ENCODE measurements around the gene RAG1. TPM values are rescaled to one million over a fixed set of nuclear protein-coding genes. Genes with fewer than 3 reads are reported as not detected.

Gene RAG1
- polyA plus RNA-seq, 1 donor (not counting 4 experiments of a cell fraction or from before 2014, with no cell fraction given), result 1.3 TPM

GRCh38 chr11:36557991-36558390 is 9.8 kb upstream of the RAG1 start:
- Histone ChIP-seq H3K9me1 (ENCODE audit: control insufficient read depth, extremely low read depth, insufficient read depth, low read length) (no peaks in the 10 kb centered on the region), H3K4me2 (ENCODE audit: control insufficient read depth, extremely low read depth, insufficient read depth, low read depth, low read length) (no peak overlapping the region), H3K27ac (ENCODE audit: control insufficient read depth, insufficient read depth, low read length) (no peak overlapping the region), H3K4me1 (ENCODE audit: control insufficient read depth, extremely low read depth, insufficient read depth, low read length) (peaks cover 3% of the 10 kb centered on the region), H2AFZ (ENCODE audit: control insufficient read depth, low read length) (no peak overlapping the region), H3K79me2 (ENCODE audit: control insufficient read depth, insufficient read depth, low read length) (no peaks in the 10 kb centered on the region), H3K4me3 (ENCODE audit: control insufficient read depth in 2 of 3, extremely low read depth in 1 of 3, insufficient read depth in 2 of 3, low read depth in 1 of 3, low read length in 3 of 3) (no peak overlapping the region), H3K27me3 (ENCODE audit: control insufficient read depth, extremely low read depth, insufficient read depth, low read length) (no peaks in the 10 kb centered on the region), H3K9me3 (ENCODE audit: control insufficient read depth, low read depth, low read length) (no peaks in the 10 kb centered on the region), H3K36me3 (ENCODE audit: control insufficient read depth in 2 of 2, extremely low read depth in 1 of 2, insufficient read depth in 2 of 2, low read length in 2 of 2) (no peaks in the 10 kb centered on the region), H3K9ac (ENCODE audit: control insufficient read depth, extremely low read depth, insufficient read depth, low read length) (no peak overlapping the region), H4K20me1 (ENCODE audit: control insufficient read depth, extremely low read depth, insufficient read depth, low read length) (no peaks in the 10 kb centered on the region)
- dilution Hi-C loops (cut with MboI; ENCODE audit: extremely low pct_ligation_motif_present, low sequenced_read_pairs), result no loop called here
- no peak for TF ChIP-seq EZH2 (IDR thresholded peaks at IDR 0.05; ENCODE audit: low read length)
- no peak for TF ChIP-seq CTCF (optimal IDR thresholded peaks at IDR 0.05 in 1 of 3, IDR thresholded peaks at IDR 0.05 in 1 of 3, conservative IDR thresholded peaks at IDR 0.05 in 1 of 3; ENCODE audit: extremely low read depth in 1 of 3, insufficient read depth in 2 of 3, low read length in 3 of 3)
- FAIRE-seq (no peak), DNase-seq (ENCODE audit: low read depth, low spot score) (no peak)

GRCh38 chr11:36558571-36559413 is 9.0 kb upstream of the RAG1 start:
- Histone ChIP-seq H3K4me2 (ENCODE audit: control insufficient read depth, extremely low read depth, insufficient read depth, low read depth, low read length) (no peak overlapping the region), H4K20me1 (ENCODE audit: control insufficient read depth, extremely low read depth, insufficient read depth, low read length) (no peaks in the 10 kb centered on the region), H3K4me1 (ENCODE audit: control insufficient read depth, extremely low read depth, insufficient read depth, low read length) (peaks cover 3% of the 10 kb centered on the region), H3K27ac (ENCODE audit: control insufficient read depth, insufficient read depth, low read length) (no peak overlapping the region), H3K9me1 (ENCODE audit: control insufficient read depth, extremely low read depth, insufficient read depth, low read length) (no peaks in the 10 kb centered on the region), H3K9ac (ENCODE audit: control insufficient read depth, extremely low read depth, insufficient read depth, low read length) (no peak overlapping the region), H3K9me3 (ENCODE audit: control insufficient read depth, low read depth, low read length) (no peaks in the 10 kb centered on the region), H3K79me2 (ENCODE audit: control insufficient read depth, insufficient read depth, low read length) (no peaks in the 10 kb centered on the region), H3K36me3 (ENCODE audit: control insufficient read depth in 2 of 2, extremely low read depth in 1 of 2, insufficient read depth in 2 of 2, low read length in 2 of 2) (no peaks in the 10 kb centered on the region), H2AFZ (ENCODE audit: control insufficient read depth, low read length) (no peak overlapping the region), H3K27me3 (ENCODE audit: control insufficient read depth, extremely low read depth, insufficient read depth, low read length) (no peaks in the 10 kb centered on the region), H3K4me3 (ENCODE audit: control insufficient read depth in 2 of 3, extremely low read depth in 1 of 3, insufficient read depth in 2 of 3, low read depth in 1 of 3, low read length in 3 of 3) (no peak overlapping the region)
- dilution Hi-C loops (cut with MboI; ENCODE audit: extremely low pct_ligation_motif_present, low sequenced_read_pairs), result no loop called here
- FAIRE-seq, result no peak
- TF ChIP-seq EZH2 (IDR thresholded peaks at IDR 0.05; ENCODE audit: low read length) (no peak), CTCF (optimal IDR thresholded peaks at IDR 0.05 in 1 of 3, IDR thresholded peaks at IDR 0.05 in 1 of 3, conservative IDR thresholded peaks at IDR 0.05 in 1 of 3; ENCODE audit: extremely low read depth in 1 of 3, insufficient read depth in 2 of 3, low read length in 3 of 3) (no peak)
- no peak for DNase-seq (ENCODE audit: low read depth, low spot score)
